Mucosa of descending colon (tissue), 3 donors: ENCODE data around the gene MRPL36. TPM values are rescaled to one million over a fixed set of nuclear protein-coding genes. Genes with fewer than 3 reads are reported as not detected.

Experiments
- ATAC-seq: fragments of 200-7000 bp; cut with Tn5 transposase; one replicate; pipeline ENCODE4 v1.9.1; 2020; ENCODE audit warnings: mild to moderate bottlenecking, moderate library complexity
- DNase-seq, 3 donors: peaks; one replicate each; pipeline ENCODE4 v3.0.0-alpha.2; 2020
- H3K36me3 ChIP-seq: fragments of 200-600 bp; one replicate; pipeline ENCODE4 v1.8.0; 2021; ENCODE audit warnings: low read depth, mild to moderate bottlenecking
- H3K4me1 ChIP-seq: fragments of 200-600 bp; one replicate; pipeline ENCODE4 v1.8.0; 2021; ENCODE audit warnings: low read depth, mild to moderate bottlenecking
- H3K4me3 ChIP-seq: fragments of 200-600 bp; one replicate; pipeline ENCODE4 v1.8.0; 2021; ENCODE audit warnings: mild to moderate bottlenecking
- H3K9me3 ChIP-seq: fragments of 200-600 bp; one replicate; pipeline ENCODE4 v1.8.0; 2021; ENCODE audit warnings: mild to moderate bottlenecking
- intact Hi-C, 2 donors: fragments of 100-400 bp; cut with DNase I in 1 of 2; cut with micrococcal nuclease in 1 of 2; formaldehyde crosslinking; loops; one replicate each; pipeline versions ENCODE4 v1.11.0 to v1.11.1; 2022; cut with DNase I, micrococcal nuclease
- total RNA-seq, 3 donors: library from RNA; stranded (reverse); fragmentation: NEBNext Ultra II Directional in 2 of 3; extraction: Animal tissue kit (Norgen Biotek cat#: 25700) in 2 of 3; gene quantifications; one replicate each; pipeline versions ENCODE4 v1.2.1 to v1.2.4, GENCODE V29; 2021 to 2023
- TF ChIP-seq, protein P1 (sequence below): fragments of 200-600 bp; IDR thresholded peaks from one replicate; pipeline ENCODE4 v1.8.0; 2022; ENCODE audit warnings: antibody characterized with exemption, mild to moderate bottlenecking
- donor health status: DM: no; HTN: no; CAD: no; lungs with moderate emphysema.
- donor health status: DM: no; HTN: no; CAD: no.
- donor health status: DM: no; HTN: yes; CAD: no.

MRPL36 gene
- total RNA-seq, 3 donors from 2014 or later = 26.3 to 41.4 (median 28.6) TPM

GRCh38 chr5:1838013-1838412, 38.4 kb upstream of the MRPL36 start:
- ATAC-seq (no peak), DNase-seq (no peak)
- H3K36me3 ChIP-seq = no peaks in the 10 kb centered on the region
- H3K4me3 ChIP-seq = no peak overlapping the region
- H3K4me1 ChIP-seq = peaks cover 4% of the 10 kb centered on the region
- TF ChIP-seq, protein P1, sequence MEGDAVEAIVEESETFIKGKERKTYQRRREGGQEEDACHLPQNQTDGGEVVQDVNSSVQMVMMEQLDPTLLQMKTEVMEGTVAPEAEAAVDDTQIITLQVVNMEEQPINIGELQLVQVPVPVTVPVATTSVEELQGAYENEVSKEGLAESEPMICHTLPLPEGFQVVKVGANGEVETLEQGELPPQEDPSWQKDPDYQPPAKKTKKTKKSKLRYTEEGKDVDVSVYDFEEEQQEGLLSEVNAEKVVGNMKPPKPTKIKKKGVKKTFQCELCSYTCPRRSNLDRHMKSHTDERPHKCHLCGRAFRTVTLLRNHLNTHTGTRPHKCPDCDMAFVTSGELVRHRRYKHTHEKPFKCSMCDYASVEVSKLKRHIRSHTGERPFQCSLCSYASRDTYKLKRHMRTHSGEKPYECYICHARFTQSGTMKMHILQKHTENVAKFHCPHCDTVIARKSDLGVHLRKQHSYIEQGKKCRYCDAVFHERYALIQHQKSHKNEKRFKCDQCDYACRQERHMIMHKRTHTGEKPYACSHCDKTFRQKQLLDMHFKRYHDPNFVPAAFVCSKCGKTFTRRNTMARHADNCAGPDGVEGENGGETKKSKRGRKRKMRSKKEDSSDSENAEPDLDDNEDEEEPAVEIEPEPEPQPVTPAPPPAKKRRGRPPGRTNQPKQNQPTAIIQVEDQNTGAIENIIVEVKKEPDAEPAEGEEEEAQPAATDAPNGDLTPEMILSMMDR = no peak
- no peaks in the 10 kb centered on the region for H3K9me3 ChIP-seq
- intact Hi-C loops = no loop called here

DNA sequence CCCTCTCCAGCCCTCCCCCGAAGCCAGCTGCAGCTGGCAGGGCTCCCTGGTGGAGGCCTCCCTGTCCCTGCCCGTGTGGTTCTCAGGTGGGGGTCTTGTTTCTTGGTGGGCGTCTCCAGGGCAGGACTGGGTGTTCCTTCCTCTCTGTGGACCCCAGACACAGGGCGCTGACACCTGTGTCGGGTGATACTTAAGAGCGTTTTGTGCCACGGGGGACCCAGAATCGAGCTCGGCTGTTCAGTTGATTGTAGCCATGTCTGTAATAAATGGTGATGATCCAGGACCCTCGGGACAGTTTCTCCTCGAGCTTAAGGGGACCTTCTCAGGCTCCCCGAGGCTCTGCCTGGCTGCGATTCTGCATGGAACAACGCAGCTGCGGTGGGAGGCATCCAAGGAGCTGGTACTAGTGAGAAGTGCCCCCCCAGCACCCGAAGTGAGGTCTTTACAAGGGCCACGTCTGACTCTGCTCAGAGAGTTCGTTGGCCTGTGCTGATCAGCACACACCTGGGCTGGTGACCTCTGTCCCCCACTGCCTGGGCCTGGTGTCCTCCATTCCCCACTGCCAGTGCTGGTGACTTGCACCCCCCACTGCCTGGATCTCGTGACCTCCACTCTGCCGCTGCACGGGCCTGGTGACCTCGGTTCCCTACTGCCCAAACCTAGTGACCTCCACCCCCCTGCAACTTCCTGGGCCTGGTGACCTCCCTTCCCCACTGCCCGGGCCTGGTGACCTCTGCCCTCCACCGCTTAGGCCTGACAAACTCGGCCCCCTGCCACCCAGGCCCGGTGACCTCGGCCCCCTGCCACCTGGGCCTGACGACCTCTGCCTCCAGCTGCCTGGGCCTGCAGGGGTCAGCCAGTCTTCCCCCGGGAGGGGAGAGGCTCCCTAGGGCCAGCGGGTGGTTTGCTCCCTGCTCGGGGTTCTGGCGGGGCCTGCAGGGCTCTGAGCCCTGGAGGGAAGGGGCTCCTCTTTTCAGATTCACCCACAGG, 37.5 kb upstream of the MRPL36 start:
- intact Hi-C loops = no loop called here
- no peaks in the 10 kb centered on the region for H3K36me3 ChIP-seq
- H3K9me3 ChIP-seq = no peaks in the 10 kb centered on the region
- DNase-seq = no peak
- no peak overlapping the region for H3K4me3 ChIP-seq
- TF ChIP-seq, protein P1 = no peak
- H3K4me1 ChIP-seq = peaks cover 2% of the 10 kb centered on the region
- ATAC-seq = no peak

GRCh38 chr5:1836176-1836890, 36.7 kb upstream of the MRPL36 start:
- intact Hi-C loops = no loop called here
- Histone ChIP-seq H3K36me3 (no peaks in the 10 kb centered on the region), H3K4me1 (no peaks in the 10 kb centered on the region), H3K4me3 (no peak overlapping the region), H3K9me3 (no peaks in the 10 kb centered on the region)
- no peak for DNase-seq
- no peak for ATAC-seq
- TF ChIP-seq, protein P1 = no peak

DNA sequence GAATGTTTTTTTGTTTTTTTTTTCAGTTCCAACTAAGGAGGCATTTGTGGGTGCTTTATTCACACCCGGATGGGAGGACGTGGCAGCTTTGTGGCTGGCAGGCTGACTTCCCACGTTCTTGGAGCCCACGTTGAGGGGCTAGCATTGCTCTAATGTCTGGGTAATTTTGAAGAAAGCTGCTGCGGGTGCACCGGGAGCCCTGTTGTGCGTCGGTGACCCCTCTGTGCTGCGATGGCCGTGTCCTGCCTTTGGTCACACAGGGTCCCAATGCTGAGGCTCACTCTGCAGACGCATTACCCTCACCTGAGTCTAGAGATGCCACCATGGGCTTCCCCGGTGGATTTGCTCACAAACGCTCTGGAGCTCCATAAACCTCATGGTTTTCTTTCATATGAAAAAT, 35.8 kb upstream of the MRPL36 start:
- H3K4me1 ChIP-seq = no peaks in the 10 kb centered on the region
- intact Hi-C loops = no loop called here
- TF ChIP-seq, protein P1 = no peak
- no peaks in the 10 kb centered on the region for H3K36me3 ChIP-seq
- H3K9me3 ChIP-seq = no peaks in the 10 kb centered on the region
- DNase-seq = no peak
- H3K4me3 ChIP-seq = no peak overlapping the region
- ATAC-seq = no peak

- DNase-seq (no peak), ATAC-seq (no peak)
- no peaks in the 10 kb centered on the region for H3K9me3 ChIP-seq
- H3K36me3 ChIP-seq = no peaks in the 10 kb centered on the region
- TF ChIP-seq, protein P1 = no peak
- H3K4me1 ChIP-seq = no peaks in the 10 kb centered on the region
- H3K4me3 ChIP-seq = no peak overlapping the region
- intact Hi-C loops = no loop called here
Measured at GRCh38 chr5:1834721-1835429, 35.2 kb upstream of the MRPL36 start.
